M059J (cell line): Measurements from ENCODE around the gene ZNF497. TPM values are rescaled to one million over a fixed set of nuclear protein-coding genes. Genes with fewer than 3 reads are reported as not detected.
"Not testable (repeated sequence)": the region's sequence is repeated elsewhere in the genome, so short reads cannot be mapped to it uniquely, and the experiment has no call there.

Source experiments
- DNase-seq: peaks from one replicate; pipeline ENCODE4 v3.0.0-alpha.2; 2012; ENCODE audit warnings: low read depth
- total RNA-seq: library from RNA; depleted of rRNA; stranded (reverse); fragments of >200 nt; shearing (Covaris generic); gene quantifications from 2 replicates; pipeline ENCODE4 v1.2.3, GENCODE V29; 2014

Gene ZNF497
- total RNA-seq, 1 experiment from 2014 or later: 1.5 TPM

- peak; percentile 24 for DNase-seq
These were observed 32.3 kb upstream of the ZNF497 start for GRCh38 chr19:58394821-58395219.

DNA sequence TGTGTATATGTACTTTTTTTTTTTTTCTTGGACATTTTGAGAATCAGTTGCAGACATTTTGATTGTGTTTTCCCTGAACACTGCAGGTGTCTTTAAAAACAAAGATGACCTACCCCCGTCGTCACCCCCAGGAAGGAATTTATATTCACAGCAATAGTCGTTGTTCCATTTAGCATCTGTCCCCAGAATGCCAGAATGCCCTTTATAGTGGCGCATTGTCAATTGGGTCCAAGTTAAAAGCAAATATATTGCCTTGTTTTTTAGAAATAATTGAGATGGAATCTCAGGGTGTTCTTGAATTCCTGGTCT is 31.1 kb upstream of the ZNF497 start:
- DNase-seq: no peak

GRCh38 chr19:58392945-58393724 is 30.6 kb upstream of the ZNF497 start:
- no peak for DNase-seq

DNA sequence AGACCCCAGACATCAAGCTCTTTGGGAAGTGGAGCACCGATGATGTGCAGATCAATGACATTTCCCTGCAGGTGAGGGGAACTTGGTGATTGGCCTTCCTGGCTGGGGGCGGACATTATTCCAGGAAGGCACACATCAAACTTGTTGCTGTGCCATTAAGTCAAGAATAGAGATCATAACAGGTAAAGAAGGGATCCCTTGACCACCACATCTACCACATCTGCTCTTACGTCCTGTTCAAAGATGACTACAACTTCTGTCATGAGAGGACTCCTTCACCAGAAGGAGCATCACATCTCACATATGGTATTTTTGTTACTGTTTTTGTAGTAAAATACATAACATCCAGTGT is 25.6 kb upstream of the ZNF497 start:
- no peak for DNase-seq

- DNase-seq: no peak
These were observed 25.0 kb upstream of the ZNF497 start for GRCh38 chr19:58387338-58388174.

- peak; percentile 99 for DNase-seq
These were observed 24.2 kb upstream of the ZNF497 start, which contains the start of gene RPS5 for GRCh38 chr19:58386576-58387337. TSS of gene RPS5 (plus strand) at chr19:58387269. CDS start at chr19:58388138, 869 bp downstream.

DNA sequence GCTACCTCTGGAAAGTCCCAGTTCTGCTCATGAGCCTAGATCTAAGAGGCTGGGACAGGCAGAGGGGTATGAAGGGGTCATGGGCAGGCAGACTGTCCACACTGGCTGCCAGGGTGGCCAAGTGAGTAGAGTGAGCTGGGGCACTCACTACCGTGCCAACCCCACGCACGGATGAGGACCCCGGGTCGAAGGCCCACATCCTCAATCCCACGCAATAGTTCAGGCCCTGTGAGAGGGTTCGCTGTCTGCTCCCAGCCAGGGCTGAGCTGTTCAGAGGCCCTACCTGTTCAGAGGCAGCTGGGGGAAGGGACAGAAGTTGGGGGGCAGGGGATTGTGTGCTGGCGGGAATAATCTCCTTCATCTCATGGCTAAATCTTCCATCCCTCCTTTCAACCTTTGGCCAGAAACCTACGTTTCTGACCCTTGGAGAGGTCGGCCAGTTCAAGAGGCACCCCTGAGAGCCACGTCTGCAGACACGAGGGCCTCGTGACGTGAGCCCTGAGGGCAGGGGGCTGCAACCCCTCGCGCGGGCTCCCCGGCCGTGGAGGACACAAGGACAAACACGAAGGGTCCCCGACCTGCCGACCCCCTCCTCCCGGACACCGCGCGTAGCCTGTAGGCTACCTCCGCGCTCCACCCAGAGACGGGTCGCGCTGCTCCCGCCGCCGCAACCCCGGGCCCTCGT is 23.5 kb upstream of the ZNF497 start:
- no peak for DNase-seq

GRCh38 chr19:58385313-58385890 is 22.9 kb upstream of the ZNF497 start:
- no peak for DNase-seq

DNA sequence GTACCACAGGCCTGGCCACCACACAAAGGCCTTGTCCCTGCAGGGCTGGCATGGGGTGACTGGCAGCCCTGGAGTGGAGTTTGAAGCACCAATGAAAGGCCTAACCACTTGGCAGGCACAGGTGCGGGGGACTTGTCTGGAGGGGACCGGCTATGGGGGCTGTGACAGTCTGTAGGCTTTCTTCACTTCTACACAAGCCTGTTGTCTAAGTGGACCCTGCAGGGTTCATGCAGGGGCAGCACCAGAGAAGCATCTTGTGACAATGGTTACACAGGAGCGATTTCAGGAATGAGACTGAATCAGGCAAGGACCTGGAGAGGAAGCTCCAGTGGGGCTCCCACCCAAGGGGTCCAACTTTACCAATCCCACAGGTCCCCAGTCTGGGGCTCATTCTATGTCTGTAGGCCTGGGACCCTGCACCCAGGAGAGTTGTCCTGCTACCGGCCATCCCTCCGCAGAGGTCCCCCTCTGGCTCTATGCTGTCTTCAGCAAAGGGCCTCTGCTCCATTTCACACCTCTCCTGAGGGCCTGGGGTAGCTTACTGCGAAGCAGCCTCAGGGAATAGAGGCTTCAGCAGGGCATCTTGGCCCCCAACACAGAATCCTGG is 20.5 kb upstream of the ZNF497 start:
- DNase-seq: no peak

DNA sequence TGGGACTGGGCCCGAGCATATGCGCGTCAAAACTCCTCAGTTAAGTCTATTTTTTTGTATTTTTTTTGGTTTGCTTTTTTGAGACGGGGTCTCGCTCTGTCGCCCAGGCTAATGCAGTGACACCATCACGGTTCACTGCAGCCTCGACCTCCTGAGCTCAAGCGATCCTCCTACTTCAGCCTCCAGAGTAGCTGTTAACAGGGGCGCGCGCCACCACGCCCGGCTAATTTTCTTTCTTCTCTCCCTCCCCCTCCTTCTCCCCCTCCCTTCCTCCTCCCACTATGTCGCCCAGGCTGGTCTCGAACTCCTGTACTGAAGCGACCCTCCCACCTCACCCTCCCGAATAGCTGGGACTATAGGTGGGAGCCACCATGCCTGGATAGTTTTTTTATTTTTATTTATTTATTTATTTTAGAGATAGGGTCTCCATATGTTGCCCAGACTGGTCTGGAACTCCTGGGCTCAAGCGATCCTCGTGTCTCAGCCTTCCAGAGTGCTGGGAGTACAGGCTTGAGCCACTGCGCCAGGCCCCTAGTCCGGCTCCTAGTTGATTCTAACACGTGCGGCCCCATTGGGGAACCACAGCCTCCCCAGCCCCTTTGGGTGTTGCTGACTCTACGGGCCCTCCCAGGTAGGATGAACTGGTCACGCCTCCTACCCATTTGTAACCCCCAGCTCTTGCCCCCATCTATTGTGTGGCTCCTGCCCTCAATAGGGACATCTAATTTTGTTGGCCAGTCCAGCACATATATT is 19.1 kb upstream of the ZNF497 start:
- no peak for DNase-seq

DNA sequence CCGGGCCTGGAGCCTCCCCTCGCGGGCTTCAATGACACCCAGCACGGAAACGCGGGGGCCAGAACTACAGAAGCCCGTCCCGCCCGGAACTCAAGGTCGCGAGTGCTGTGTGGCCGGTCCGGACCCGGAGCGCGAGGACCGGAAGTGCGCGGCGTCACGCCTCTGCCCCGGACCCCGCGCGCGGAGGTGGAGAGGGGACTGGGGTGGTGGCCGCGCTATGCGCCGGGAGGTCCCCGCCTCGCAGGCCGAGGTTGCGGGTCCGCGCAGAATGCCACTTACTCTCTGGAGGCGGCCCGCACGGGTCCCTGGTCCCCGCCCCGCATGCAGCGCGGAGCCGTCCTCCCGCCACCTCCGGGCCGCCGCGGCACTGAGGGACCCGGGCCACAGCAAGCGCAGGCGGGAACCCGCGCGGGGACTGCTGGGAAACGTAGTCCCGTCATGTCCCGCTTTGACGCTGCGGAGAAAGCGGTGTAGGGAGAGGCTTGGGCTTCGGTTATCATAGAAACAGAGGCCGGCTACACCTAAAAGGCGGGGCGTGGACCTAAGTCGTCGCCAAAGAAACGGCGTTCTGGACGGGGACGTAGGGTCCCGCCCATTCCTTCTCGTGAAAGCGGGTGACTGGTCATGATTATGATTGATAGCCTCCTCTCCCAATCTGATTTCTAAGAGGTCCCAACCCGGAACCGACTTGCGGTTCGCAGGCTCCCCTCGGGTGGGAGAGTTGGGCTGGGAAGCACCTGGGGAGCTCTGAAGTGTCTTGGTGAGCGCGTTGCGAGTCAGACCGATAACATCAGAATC is 18.3 kb upstream of the ZNF497 start, which contains the start of gene ZNF837:
ZNF837 (minus strand) TSS at position 369 of the 798 bp plus-strand sequence. CDS start 11,698 bp downstream, outside the sequence.
- DNase-seq: peak; percentile 100

DNA sequence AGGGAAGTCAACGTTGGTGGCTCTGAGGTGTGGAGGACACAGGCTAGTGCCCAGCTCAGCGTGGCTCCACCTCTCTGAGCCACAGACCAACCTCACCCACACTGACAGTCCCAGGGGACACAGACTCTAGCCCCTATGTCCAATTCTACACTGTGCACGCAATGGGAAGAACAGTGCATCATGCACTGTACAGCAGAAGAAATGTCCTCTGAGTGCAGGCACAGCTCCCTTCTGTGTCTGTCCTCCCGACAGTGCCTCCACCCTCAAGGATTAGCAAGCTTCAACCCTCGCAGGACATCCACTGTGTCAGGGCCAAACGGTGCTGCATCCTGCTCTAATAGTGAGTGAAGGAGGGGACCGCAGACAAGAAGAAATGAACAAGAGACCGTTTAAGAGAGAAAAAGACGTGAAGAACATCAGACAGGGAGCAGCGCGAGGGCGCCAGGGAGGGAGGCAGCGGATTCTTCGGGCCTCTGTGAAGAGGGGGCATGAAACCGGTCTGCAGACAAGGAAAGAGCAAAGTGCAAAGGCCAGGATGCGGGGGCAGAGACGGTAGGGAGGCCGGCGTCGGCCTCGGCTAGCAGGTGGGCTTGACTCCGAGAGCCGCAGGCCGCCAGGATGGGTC is 17.6 kb upstream of the ZNF497 start:
- peak; percentile 21 for DNase-seq

DNA sequence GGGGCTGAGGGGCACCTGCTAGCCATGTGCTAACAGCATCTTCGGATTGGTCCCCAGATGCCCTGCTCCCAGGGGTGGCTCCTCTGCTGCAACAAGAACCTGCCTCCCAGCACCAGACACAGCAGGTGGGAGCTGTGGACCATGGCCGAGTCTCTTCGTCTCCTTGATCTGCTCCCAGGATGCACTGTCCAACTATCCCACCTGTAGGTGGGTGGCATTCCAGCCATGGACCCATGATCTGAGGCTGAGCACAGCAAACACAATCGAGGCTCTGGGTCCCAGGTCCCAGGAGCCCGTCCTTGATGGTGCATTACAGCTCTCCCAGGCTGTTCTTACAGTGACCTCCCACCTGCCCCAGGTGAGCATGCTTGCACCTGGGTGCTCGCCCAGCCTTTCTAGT is 16.7 kb upstream of the ZNF497 start:
- DNase-seq: no peak

- not testable (repeated sequence) for DNase-seq
These were observed 14.2 kb upstream of the ZNF497 start for GRCh38 chr19:58376724-58377123.

- no peak for DNase-seq
These were observed 11.6 kb upstream of the ZNF497 start for GRCh38 chr19:58374200-58374599.

GRCh38 chr19:58372311-58373133 is 10.0 kb upstream of the ZNF497 start:
- no peak for DNase-seq

- DNase-seq: no peak
These were observed 6.2 kb upstream of the ZNF497 start for GRCh38 chr19:58368561-58369360.
